Hepatocyte (in vitro differentiated cells): ENCODE data around the gene PHF21B.

ENCODE experiments used
- CTCF ChIP-seq: fragments of 200-600 bp; sonication (generic); IDR thresholded peaks from 2 replicates; pipeline ENCODE4 v1.5.1; 2016; ENCODE audit warnings: antibody characterized with exemption, mild to moderate bottlenecking; ENCODE audit not compliant: poor library complexity
- EZH2 ChIP-seq: fragments of 200-600 bp; sonication (generic); IDR thresholded peaks from 2 replicates; pipeline ENCODE4 v1.6.1; 2016; ENCODE audit warnings: antibody characterized with exemption, mild to moderate bottlenecking, borderline replicate concordance
- EZH2phosphoT487 ChIP-seq: fragments of 200-600 bp; sonication (generic); IDR thresholded peaks from one replicate; pipeline ENCODE4 v1.6.1; 2018; ENCODE audit warnings: antibody characterized with exemption, mild to moderate bottlenecking, low read depth, moderate library complexity; ENCODE audit not compliant: unreplicated experiment, severe bottlenecking

- TF ChIP-seq CTCF (no peak), EZH2 (no peak), EZH2phosphoT487 (no peak)
These were observed 10.1 kb downstream of the PHF21B start for GRCh38 chr22:44999687-45000086.
